ENCODE measurements around the gene TEX10.
"Not testable (repeated sequence)": the region's sequence is repeated elsewhere in the genome, so short reads cannot be mapped to it uniquely, and the experiment has no call there.

Gene TEX10

DNA sequence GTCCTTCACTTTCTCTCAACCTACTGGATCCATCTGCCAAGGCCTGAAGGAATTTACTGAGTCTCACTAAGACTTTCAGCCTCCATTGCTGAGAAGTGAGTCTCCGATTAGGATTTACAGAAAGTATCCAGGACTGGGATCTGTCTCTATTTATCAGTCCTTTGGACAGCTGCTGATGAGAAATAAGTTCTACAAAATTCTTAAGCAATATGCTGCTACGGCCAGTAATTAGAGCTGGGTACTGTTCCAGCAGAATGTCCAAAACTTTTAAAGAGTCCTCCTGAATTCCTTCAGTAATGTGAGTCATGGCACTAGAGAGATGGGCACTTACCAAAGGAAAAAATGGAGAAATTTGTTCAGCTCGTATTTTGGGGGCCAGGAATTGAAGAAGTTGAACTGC lies 5.9 kb downstream of the TEX10 start:
- DNase-seq: no peak

GRCh38 chr9:100341889-100342288 lies 10.9 kb downstream of the TEX10 start:
- no peak for DNase-seq

DNA sequence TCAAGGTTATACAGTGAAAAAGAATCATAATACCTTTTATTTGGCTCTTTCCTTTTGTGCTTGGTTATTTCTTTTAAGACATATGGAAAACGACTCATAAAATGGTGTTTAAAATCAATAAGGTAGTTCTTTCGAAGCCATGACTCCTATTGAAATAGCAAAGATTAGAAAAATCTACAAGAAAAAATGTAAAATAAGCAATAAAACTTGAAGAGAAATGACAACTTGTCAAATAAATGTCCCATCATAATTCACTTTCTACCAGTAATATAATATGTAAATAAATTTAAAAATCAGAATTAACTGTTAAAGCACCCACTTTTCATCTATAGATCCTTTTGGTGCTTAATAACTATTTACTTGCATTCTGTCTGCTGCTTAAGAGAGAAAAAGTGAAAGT lies 12.5 kb downstream of the TEX10 start:
- DNase-seq: no peak

DNA sequence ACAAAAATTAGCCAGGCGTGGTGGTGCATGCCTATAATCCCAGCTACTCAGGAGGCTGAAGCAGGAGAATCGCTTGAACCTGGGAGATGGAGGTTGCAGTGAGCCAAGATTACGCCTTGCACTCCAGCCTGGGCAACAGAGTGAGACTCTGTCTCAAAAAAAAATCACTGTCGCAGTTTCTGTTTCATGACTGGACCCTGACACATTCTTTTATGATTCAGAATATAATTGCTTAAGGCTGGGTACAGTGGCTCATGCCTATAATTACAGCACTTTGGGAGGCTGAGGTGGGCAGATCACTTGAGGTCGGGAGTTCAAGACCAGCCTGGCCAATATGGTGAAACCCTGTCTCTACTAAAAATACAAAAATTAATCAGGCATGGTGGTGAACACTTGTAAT lies 14.0 kb downstream of the TEX10 start:
- DNase-seq: not testable (repeated sequence)

DNA sequence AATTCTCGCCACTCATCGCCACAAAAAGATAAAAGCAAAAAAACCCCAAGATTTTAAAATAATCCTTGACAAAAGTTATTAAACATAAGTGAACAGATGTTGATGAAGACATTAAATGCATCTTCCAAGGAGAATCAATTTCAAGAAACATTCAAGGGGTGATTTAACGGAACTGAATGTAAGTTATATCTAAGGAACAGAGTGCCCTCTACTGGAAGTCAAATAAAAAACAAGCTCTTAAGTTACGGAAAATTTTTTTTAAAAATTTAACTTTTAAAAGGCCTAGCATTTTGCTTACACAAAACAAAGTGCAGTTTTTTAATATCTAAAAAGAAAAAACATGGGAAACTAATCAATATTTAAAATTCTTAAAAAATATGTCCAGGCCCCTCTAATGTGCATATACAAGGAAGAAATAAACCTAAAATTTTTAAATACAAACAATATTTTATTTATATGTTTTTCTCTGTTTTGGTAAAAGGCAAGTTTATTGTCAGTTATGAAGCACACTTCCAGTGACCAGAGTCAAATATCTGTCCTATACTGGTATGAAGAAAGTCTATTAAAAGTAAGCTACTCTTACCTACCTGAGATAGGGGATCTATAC lies 28.0 kb downstream of the TEX10 start:
- no peak for DNase-seq

DNA sequence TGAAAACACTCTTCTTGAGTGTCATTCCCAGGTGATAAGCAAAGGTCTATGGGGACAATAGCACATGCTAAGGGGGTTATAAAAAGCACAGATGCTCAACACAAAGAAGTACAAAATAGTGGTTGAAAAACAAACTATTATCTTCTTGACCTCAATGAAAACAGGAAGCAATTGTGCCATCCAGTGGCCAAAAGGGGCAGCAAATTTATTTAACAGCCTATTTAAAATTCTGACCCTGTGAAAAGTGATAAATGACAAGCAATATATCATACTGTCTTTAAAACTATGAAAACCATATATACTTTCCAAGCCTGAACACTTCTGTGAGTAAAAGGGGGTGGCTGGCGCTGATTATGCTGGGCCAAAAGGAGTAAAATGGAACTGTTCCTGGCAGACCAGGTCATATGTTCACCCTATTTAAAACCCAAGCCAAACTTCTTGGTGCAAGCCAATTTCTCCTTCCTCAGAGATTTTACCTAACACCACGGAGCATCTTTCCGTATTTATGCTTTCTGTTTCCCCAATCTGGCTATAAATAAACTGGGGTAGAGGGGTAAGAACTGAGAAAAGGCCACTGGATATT lies 29.7 kb downstream of the TEX10 start:
- DNase-seq: peak; percentile 16

DNA sequence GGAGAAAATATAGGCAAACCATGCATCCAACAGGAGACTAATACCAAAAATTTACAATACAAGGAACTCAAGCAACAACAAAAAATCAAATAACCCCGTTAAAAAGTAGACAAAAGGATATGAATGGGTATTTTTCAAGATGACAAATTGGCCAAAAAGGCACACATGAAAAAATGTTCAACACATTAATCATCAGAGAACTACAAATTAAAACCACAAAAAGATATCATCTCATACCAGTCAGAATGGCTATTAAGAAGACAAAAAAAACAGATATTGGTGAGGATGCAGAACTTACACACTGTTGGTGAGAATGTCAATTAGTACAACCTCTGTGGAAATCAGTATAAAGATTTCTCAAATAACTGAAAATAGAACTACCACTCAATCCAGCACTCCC lies 35.0 kb downstream of the TEX10 start:
- no peak for DNase-seq

GRCh38 chr9:100315561-100315960 lies 37.2 kb downstream of the TEX10 start:
- DNase-seq: no peak

DNA sequence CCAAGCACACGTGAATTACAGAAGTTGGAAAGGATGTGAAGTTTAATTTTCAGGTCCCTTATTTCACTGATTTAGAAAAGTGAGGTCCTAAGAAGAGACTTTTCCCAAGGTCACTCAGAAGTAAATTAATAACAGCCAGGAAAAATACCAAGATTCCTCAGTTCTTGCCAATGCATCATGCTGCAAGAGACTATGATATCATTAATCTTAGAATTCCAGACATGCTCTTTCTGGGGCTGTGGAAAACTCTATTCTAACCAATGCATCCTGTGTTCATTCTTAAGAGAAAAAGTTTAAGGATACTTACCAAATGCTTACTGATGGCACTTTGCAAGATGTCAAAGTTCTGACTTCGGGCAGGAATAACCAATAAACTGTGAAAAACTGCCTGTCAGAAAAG lies 42.8 kb downstream of the TEX10 start:
- DNase-seq: no peak

GRCh38 chr9:100308965-100309564 lies 43.7 kb downstream of the TEX10 start:
- DNase-seq: no peak

DNA sequence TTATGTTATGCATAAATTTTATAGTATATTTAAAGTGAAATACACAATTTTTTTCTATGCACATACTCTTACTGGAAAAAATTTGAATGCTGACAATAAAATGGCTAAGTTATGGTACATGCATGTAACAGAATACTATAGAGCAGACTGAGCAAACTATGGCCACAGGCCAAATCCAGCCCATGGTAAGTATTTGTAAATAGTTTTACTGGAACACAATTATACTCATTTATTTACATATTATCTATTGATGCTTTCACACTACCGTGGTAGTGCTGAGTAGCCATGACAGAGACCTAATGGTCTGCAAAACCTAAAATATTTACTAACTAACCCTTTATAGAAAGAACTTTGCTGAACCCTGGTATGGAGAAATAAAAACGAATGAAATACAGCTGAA lies 45.7 kb downstream of the TEX10 start:
- no peak for DNase-seq

DNA sequence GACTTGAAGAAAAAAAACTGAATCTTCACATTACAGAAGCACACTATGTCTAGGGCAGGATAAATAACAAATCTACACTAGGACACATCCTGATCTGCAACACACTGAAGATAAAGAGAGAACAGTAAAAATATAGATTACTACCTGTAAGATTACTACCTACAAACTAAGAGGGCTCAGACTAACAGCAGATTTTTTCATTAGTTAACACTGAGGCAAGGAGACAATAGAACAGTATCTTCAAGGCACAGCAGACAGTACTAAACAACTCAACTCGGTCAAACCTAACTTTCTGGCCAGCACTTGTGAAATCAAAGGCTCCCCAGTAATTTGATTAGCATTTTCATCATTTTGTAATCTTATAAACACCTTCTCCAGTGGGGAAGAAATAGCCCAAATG lies 46.5 kb downstream of the TEX10 start:
- DNase-seq: no peak

DNA sequence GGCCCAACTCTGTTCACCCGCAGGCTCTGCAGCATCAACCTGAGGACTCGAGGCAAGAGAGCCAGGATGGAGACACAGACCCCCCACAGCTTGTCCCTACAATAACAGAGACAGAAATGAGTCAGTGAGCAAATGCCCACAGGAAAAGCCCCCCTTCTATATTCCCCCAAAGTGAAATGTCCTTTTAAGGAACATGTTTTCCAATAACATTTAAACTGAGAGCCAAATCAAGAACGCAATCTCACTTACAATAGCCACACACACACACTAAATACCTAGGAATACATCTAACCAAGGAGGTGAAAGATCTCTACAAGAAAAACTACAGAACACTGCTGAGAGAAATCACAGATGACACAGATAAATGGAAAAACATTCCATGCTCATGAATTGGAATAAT lies 49.0 kb downstream of the TEX10 start:
- DNase-seq: no peak

- no peak for DNase-seq
Observed at GRCh38 chr9:100298378-100298777, 54.4 kb downstream of the TEX10 start.

DNA sequence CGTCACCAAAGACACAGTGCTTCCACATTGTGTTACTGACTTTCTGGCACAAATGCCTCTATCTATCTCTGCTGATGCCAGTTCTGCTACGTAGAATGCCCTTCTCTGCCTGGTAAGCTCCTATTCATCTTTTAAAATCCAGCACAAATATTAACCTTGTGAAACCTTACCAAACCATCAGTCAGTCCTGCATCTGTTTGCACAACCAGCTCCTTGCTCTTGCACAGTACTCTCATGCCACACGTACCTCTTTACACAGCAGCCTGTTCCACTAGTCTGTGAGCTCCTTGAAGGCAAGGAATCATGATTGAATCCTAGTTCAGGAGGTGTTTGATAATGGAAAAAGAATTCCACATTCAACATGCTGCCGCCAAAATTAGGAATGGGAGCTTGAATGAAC lies 56.3 kb downstream of the TEX10 start:
- no peak for DNase-seq

DNA sequence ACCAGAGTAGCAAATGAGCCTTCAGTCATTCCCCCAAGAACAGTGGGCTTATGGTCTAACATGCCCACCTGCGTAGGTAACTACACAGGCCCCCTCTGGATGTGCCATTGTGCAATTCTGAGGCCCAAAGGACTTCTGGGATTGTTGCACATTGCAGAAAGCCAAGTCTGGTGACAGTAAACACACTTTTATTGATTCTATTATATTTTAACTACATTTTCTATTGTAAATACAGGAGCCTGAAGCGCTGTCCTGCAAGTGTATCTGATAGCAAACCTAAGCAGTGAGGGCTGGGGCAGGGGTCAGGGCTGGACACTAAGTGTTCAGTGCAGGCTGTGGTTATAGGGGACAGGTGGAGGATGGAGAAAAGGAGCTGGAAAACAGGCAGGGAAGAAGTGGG lies 57.5 kb downstream of the TEX10 start:
- DNase-seq: no peak

GRCh38 chr9:100294806-100295205 lies 57.9 kb downstream of the TEX10 start:
- no peak for DNase-seq

- no peak for DNase-seq
Observed at GRCh38 chr9:100294341-100294740, 58.4 kb downstream of the TEX10 start.

DNA sequence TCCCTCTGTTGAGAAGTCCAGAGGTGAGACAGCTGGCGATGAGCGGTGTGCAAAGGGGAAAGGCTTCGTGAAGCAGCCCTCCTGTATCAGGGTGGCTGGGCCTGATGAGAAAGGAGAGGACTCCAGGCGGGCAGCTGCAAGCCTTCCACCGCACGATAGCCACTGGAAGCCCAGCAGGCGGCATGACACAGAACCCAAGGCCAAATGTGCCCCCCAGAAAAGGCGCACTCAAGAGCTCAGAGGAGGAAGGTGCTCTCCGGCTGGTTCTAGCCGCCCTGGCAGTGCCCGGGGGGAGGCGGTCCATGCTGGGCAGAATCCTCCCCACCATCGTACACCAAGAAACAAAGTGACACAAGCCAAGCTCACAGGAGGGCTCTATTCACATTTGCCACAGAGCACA lies 60.3 kb downstream of the TEX10 start:
- no peak for DNase-seq

GRCh38 chr9:100290714-100291113 lies 62.0 kb downstream of the TEX10 start:
- DNase-seq: no peak

GRCh38 chr9:100287186-100287585 lies 65.6 kb downstream of the TEX10 start:
- DNase-seq: no peak

- DNase-seq: no peak
Observed at GRCh38 chr9:100286257-100286656, 66.5 kb downstream of the TEX10 start.

DNA sequence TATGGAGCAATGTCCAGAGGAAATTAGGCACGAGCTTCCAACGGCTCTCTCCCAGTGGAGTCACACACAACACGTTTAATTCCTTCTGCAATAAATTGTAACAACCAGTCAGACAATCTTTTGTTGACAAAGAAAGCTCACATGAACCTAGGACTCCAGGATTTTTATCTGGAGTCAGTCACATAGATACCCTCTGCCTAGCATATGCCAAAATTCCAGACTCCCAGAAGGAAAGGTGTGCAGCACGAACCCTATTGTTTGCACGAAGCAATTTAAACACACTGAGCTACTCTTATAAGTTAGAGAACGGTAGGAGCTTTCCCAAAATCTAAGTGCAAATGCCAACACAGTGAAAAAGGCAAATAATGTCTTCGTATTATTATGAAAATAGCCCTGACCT lies 67.1 kb downstream of the TEX10 start:
- no peak for DNase-seq

GRCh38 chr9:100285080-100285479 lies 67.7 kb downstream of the TEX10 start:
- DNase-seq: no peak

DNA sequence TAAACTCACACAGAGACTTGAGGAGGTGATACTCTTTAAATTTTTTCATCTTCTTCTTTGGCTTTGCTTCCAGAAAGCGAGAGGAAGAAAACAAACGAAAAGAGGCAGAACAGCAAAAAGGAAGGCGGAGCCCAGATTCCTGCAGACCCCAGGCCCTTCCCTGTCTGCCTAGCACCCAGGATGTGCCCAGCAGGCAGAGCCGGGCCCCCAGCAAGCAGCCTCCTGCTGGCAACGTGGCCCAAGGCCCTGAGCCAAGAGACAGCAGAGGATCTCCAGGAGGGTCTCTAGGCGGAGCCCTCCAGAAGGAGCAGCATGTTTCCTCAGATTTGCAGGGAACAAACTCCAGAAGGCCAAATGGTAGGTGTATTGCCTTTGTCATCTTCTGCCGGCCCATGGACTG lies 68.5 kb downstream of the TEX10 start:
- DNase-seq: no peak

Data from NCI-H2029 treated with DMSO at 0.1 percent for 48 hours (cell line).